Measurements from ENCODE around the gene RHAG.
"Not testable (repeated sequence)": the region's sequence is repeated elsewhere in the genome, so short reads cannot be mapped to it uniquely, and the experiment has no call there.

Gene RHAG

DNA sequence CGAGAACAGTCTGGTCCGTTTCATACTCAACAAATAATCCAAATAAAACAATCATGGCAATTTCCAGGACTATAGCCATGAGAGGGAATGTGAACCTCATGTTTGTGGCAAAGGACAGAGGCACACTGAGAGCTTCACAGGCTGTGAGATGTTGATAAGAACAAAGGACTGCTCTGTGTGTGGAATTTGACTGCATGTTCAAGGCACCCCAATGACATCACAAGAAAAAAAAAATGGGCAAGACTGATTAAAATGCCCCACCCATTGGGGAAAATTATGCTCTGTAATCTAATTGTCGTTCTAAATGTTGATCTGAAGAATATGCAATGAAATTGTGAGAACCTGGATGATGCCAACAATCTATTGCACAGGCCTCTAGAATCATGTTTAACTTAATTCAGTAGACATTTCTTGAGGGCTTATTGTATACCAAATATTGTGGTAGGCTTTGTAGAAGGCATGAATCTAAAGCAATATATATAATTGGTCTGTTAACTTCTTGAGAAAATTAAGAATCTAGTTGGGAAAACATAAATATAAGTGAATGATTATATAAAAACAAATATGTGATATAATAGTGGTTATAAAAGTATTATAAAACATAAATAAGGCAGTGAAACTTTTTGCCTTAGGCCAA, at the start of gene RHAG:
Gene RHAG, minus strand, starts transcription at position 127 of the 637 bp plus-strand sequence. Its CDS starts 27 bp downstream, at position 100.
- DNase-seq (ENCODE audit: extremely low read depth in 1 of 2, low read depth in 1 of 2), result no peak

DNA sequence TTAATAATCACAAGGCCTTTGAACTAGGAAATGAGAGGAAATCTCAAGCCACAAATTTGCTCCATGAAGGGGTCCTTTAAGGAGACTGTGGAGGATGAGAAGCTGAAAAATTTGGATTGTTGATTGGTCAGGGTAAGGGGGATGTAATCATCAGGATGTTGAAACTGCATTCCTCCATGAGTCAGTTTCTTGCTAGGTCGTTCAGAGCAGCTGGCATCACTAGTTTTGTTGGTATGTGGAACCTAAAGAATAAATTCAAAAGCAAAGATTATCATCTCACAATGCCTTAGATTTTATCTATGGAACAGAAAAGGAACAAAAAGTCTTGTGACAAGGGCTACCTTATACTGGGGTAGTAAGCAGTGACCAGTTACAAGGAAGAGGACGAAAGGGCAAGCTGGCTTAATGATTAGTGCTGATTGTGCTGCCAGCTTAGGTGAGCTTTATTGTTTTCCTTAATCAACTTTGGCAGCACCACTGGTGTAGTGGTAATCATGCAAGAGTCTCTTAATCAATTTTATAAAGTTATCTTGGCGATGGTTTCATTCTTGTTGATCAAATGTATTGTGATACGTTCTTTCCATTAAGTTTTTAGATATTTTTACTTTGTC, 40.1 kb upstream of the RHAG start:
- DNase-seq (ENCODE audit: extremely low read depth in 1 of 2, low read depth in 1 of 2), result no peak

DNA sequence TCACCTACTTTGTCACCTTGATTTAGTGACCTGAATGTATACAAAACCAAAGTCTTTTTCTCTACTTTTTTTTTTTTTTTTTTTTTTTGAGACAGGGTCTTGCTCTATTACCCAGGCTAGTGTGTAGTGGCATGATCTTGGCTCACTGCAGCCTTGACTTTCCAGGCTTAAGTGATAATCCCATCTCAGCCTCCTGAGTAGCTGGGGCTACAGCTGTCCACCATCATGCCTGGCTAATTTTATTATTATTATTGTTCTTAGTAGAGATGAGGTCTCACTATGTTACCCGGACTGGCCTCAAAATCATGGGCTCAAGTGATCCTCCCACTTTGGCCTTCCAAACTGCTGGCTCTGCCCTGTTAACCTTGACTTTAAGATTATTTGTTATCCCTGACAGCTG, 39.2 kb upstream of the RHAG start:
- no peak for DNase-seq (ENCODE audit: extremely low read depth in 1 of 2, low read depth in 1 of 2)

DNA sequence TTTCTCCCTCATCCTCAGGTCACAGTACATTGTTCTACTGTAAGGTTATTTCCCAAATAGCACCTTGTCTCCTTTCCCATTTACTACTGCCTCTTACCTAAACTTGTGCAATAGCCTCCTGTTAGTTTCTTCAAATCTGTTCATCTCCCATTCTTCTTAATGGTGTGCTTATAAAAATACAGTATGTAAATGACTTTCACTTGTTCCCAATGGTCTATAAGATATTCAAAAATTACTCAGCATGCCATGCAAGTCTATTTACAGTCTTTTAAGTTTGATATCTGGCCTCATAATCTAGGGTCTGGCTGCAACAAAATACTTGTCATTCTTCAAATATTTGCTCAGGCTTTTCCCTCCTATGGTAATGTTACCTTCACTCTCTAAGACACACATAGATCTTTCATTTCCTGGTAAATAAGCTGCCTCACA, 31.5 kb upstream of the RHAG start:
- no peak for DNase-seq (ENCODE audit: extremely low read depth in 1 of 2, low read depth in 1 of 2)

DNA sequence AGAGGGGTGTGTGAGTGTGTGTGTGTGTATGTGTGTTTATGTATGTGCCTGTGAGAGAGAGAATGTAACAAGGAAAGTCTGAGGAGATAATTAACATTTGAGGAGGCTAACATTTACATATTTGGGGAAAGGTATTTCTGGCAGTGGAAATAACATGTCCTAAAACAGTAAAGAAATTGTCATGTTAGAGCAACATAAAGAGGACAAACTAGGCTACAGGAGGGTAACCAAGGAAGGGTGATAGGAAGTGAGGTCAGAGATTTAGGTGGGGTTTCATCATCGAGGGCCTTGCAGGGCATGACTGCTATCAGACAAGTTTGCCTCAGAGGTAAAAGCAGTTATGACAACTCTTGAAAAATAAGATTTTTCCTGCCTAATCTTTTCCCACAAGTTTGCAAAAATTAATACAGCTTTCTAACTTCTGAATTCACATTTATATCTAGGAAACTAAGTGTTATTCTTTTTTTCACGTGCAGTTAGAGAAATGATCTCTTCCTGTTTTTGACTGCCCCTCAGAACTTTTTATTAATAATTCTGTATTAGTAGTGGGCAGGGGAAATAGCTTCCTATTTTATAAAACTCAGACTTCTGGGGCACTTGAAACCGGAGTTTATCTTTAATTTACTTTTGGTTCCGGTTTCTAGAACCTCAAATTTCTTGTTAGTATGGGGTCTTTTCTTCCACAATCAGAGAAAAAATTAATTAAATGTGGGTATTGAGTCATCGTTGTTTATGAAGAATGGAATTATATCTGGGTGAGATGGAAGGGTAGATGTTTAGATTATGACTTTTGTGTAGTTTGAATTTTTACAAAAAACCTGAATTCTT, 30.5 kb upstream of the RHAG start:
- DNase-seq (ENCODE audit: extremely low read depth in 1 of 2, low read depth in 1 of 2), result no peak

DNA sequence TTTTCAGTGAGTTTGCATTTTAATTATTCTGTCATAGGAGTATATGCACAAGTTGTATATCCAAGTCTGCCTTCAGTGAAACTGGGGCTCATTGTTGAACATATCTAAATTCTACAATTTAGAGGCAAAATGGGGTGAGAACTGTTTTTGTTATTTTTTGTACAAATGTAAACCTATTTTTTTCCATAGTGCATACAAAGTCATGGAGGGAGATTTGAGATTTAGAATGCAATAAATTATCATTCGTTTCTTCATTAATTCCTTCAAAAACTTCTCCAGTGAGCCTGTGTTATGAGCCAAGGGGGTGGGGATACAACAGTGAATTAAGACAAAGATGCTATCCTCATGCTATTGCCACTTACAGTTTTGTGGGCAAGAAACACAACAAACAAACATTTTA, 29.8 kb upstream of the RHAG start:
- no peak for DNase-seq (ENCODE audit: extremely low read depth in 1 of 2, low read depth in 1 of 2)

DNA sequence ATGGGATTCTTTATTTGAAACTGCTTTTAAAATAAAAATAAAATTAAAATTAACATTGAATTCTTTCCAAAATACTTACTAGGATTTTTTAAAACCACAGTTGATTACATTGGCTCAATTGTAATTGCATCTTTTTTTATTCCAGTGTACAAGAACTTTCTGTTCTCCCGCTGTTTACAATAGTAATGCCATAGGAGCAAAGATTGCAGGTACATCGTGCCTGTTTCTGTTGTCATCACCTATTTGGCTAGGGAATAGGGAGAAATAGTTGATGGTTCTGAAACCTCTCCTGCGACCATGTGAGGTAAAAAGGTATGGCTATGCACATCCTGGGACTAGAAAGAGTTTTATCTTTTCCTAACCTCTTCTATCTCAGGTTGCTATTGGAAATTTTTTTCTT, 28.2 kb upstream of the RHAG start:
- DNase-seq (ENCODE audit: extremely low read depth in 1 of 2, low read depth in 1 of 2), result no peak

DNA sequence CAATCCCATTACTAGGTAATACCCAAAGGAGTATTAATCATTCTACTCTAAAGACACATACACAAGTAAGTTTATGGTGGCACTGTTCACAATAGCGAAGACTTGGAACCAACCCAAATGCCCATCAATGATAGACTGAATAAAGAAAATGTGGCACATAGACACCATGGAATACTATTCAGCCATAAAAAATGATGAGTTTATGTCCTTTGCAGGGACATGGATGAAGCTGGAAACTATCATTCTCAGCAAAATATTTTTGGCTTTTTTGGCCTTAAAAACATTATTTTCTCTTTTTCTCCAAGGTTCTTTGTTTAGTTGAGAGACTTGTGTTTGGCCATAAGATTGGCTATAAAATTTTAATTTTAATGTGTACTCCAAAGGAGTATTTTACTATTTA, 27.4 kb upstream of the RHAG start:
- DNase-seq (ENCODE audit: extremely low read depth in 1 of 2, low read depth in 1 of 2), result not testable (repeated sequence)

DNA sequence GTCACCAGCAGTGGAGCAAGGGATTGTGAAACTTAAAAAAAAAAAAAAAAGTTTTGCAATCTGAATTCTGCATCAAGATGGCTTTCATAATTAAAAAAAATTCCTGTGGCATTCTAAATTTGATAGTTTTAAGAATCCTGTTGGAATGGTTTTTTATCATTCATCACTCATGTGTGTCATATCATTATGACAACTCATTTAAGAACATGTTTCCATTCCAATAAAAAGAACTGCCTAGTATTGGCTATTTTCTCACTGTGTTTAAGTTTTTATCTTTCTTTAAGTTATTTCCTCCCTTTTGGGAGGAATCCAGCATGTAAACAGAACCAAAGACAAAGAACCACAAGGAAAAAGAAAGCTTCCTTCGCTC, 26.2 kb upstream of the RHAG start:
- no peak for DNase-seq (ENCODE audit: extremely low read depth in 1 of 2, low read depth in 1 of 2)

DNA sequence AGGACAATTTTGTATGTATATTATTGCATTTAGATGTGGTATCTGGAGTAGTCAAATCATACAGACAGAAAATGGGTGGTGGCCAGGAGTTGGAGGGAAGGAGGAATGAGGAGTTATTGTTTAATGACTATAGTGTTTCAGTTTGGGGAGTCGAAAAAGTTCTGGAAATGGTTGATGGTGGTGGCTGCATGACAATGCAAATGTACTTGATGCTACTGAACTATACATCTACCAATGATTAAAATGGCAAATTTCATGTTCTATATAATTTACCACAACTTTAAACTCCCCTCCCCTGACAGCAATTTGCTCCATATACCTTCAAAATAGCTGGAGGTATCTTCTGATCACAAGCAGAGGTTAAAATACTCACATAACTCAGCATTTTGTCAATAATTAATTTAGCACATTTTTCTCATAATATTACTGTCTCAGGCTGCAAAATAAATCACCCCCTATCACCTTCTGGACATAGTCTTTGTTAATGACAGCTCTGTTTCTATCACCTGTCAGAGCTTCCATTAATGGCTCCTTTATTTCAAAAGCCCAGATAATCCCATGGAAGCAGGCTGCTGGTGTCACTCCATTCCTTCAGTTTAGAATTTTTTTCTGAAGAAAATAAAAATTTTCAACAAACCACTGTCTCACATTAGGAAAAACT, 25.7 kb upstream of the RHAG start:
- DNase-seq (ENCODE audit: extremely low read depth in 1 of 2, low read depth in 1 of 2), result no peak

DNA sequence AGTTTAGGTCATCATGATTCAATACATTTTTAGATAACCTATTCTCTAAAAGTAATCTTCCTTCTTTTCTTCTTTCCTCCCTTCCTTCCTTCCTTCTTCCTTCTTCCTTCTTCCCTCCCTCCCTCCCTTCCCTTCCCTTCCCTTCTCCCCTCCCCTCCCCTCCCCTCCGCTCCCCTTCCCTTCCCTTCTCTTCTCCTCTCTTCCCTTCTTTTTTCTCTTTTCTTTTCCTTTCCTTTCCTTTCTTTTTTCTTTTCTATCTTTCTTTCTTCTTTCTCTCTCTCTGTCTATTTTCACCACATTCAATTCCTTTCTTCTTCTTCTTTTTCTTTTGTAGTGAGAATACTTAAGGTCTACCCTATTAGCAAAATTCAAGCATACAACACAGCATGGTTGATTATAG, 17.3 kb upstream of the RHAG start:
- DNase-seq (ENCODE audit: extremely low read depth in 1 of 2, low read depth in 1 of 2), result no peak

DNA sequence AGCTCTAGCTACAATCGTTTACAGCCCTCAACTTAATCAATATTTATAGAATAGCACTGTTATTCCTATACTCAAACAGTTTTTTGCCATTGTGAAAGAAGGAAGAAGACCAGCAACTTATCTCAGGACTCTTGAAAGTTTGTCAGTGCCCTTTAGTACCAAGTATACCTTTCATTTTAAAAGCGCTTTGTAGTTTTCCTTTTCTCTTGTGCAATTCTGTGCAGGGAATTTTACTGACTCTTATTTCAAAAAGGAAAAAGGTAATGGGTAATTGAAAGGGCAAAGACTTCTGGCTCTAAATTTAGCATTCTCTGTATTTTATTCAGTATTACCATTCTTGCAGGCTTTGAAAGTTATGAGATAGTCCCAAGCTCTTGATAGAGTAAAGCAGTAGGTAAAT, 16.8 kb upstream of the RHAG start:
- DNase-seq (ENCODE audit: extremely low read depth in 1 of 2, low read depth in 1 of 2), result no peak

DNA sequence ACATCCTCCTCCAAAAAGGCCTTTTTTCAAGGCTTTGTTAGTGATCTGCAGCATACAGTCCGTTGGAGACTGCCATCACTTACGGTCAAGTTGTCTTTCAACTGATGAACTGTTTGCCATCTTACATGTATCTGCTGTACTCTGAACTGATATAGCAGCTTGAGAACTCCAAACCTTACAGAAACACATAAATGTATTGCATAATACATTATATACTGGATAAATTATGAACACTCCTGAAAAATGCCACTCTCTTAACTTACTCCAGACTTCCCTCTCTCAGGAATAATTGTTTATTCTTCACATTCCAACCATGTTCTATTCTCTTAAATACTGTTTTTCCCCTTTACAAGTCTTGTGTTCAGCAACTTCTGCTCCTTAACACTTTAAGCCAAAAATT, 14.6 kb upstream of the RHAG start:
- no peak for DNase-seq (ENCODE audit: extremely low read depth in 1 of 2, low read depth in 1 of 2)

DNA sequence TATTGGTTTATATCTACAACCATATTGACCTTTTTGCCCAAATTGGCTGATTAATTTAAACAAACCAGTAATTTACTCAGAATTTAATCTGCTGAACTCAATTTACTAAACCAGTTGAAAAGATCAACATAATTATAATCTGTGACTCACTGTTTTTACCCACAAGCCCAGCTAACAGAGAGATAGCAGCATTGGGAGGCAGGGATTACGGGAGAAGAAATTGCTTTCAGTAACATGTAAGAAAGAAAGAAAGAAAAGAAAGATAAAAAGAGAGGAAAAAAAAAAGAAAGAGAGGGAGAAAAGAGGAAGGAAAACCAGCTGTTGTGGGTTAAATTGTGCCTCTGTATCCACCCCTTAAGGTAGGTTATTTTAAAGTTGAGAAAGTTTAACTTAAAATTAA, 13.3 kb upstream of the RHAG start:
- DNase-seq (ENCODE audit: extremely low read depth in 1 of 2, low read depth in 1 of 2), result no peak

DNA sequence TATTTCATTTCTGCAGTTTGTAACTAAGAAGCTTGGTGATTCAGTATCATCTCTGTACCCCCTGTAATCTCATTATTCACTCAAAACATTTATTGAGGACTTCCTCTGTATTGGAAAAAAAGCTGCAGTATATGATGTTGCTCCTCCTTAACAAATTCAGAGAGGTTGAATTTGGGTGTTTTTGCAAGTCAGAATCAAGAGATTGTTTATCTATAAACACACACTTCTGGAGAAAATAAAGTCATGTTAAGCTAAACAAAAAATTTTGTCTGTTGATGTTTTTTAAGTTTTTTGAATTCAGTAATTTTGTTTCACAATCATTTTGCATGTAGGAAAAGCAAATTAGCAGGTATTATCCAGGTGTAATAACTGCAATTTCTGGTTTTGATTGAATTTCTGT, 11.4 kb upstream of the RHAG start:
- DNase-seq (ENCODE audit: extremely low read depth in 1 of 2, low read depth in 1 of 2), result no peak

DNA sequence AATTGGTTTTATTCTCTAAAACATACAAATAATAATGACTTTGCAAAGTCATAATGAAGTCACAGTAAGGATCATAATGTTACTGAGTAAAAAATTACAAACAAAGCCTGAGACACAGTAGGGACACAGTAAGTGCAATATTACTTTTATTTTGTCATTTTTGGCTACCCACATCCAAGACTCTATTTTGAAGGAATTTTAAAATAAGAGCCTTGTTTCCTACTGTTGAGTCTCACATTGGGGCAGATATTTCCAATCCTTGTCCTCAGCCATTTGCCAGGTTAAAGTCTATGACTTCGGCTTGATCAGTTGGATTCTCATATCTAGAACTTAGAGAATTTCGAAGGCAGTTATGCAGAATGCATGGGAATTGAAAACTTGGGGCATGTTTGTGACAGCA, 10.8 kb upstream of the RHAG start:
- DNase-seq (ENCODE audit: extremely low read depth in 1 of 2, low read depth in 1 of 2), result no peak

DNA sequence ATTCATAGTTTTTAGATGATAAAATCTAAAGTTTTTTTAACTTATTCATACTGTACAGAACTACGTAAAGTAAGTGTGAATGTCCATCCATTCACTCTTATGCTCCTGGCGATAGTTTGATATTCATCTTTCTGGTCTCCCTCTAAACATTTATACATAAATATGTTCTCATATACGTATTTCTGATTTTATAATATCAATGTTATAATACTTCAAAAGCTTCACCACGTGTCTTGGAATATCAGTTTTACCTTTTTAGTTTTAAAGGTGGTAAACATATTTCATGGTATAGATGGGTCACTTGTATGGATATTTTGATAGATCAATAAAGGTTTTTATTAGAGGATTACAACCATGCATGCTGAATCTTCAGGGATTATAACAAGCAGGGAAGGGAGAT, 10.3 kb upstream of the RHAG start:
- no peak for DNase-seq (ENCODE audit: extremely low read depth in 1 of 2, low read depth in 1 of 2)

DNA sequence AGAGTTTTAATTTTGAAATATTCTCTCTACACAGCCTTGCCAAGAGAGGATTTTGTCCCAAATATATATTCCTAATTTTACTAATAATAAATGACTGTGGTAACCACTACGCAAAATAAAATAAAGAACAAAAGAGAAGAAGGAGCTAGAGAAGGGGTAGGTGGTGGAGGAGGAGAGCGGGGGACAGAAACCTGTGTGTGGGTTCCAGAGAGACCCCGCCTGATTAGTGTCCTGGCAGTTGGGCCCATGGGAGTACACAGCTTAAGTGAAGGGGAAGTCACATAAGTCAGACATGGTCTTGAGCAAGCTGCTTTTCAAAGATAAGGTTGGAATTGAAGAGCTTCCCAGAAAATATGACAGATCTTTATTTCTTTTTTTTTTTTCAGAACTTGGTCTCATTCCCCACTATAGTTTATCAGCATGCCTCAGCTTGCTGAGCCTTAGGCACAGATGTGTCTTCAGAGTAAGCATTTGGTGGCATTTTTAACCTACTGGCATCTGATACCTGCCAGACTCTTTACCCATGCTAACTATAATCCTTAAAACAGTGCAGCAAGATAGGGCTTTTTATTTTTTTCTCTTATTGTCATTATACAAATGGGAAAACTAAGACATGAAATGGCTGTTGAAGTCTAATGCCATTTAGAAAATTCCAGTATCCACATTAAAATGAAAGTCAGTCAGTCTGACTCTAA, 9.6 kb upstream of the RHAG start:
- no peak for DNase-seq (ENCODE audit: extremely low read depth in 1 of 2, low read depth in 1 of 2)

DNA sequence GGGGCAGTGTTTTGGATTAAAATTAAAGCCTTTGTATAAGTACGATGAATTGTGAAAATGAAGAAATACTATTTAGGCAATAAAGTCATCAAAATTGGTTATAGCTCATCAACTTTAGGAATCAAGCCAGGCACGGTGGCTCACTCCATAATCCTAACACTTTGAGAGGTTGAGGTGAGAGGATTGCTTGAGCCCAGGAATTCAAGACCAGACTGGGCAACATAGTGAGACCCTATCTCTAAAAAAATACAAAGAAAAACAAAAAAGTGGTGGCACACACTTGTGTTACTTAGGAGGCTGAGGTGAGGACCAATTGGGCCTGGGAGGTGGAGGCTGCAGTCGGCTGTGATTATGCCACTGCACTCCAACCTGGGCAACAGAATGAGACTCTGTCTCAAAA, 8.5 kb upstream of the RHAG start:
- DNase-seq (ENCODE audit: extremely low read depth in 1 of 2, low read depth in 1 of 2), result no peak

DNA sequence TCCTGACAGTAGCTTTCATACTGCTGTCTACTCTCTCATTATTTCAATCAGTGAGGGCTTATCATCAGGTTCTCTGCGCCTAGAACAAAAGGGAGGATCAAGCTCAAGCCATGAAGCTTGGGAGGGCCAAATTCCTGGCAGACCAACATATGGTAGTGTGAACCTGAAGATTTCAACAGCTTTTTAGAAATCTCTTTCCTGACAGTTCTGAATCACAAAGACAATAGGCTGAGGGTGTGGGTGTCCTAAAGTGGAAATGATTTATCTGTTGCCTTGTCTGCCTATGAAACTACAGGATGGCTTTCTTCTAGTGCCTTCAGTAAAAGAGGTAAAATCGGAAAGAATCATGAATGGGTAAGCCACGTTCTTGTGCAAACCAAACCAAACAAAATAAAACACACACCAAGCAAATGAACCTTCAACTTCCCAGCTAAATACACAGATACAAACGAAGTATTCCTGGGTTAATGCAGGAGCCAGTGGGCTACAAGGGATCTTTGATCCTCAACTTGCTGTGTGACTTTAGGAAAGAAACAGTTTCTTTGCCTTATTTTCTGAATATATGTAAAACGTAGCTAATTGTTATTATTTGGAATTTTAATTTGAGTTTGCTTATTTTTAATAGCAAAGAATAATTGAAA, 2.7 kb upstream of the RHAG start:
- no peak for DNase-seq (ENCODE audit: extremely low read depth in 1 of 2, low read depth in 1 of 2)

DNA sequence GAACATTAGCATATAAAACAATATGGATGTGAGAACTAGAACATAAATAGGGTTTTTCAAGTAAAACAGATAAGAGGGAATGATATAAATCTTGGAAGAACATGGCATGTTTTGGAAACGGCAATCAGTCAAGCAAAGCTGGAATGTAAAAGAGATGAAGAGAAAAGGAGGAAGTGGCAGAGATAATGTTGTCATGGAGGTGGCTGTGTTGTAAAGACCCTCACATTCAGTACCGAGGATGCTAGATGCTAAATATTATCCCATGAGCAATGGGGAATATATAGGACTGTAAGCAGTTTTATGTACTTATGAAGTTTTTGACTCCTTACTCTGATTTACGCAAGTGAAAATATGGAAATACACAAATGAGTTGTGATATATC, 702 bp upstream of the RHAG start:
- DNase-seq (ENCODE audit: extremely low read depth in 1 of 2, low read depth in 1 of 2), result no peak

All from stimulated activated CD8-positive, alpha-beta memory T cell treated with anti-CD3 and anti-CD28 coated beads, Interleukin-7, amount 100 ng/mL, for 48 hours (primary cell).